SU-DHL-6 (cell line): ENCODE measurements around the gene CLIC1.

Experiments used
- CTCF ChIP-seq: fragments of 200-600 bp; sonication (generic); IDR thresholded peaks from one replicate; pipeline ENCODE4 v1.5.1; 2017; ENCODE audit warnings: antibody characterized with exemption, mild to moderate bottlenecking, low read length, moderate library complexity; ENCODE audit not compliant: insufficient read depth, poor library complexity, severe bottlenecking
- EZH2phosphoT487 ChIP-seq: fragments of 200-600 bp; sonication (generic), shearing (Covaris generic); conservative IDR thresholded peaks from 2 replicates; pipeline ENCODE4 v1.6.1; 2018; ENCODE audit warnings: mild to moderate bottlenecking, antibody characterized with exemption, low read length, moderate library complexity, mixed read lengths

DNA sequence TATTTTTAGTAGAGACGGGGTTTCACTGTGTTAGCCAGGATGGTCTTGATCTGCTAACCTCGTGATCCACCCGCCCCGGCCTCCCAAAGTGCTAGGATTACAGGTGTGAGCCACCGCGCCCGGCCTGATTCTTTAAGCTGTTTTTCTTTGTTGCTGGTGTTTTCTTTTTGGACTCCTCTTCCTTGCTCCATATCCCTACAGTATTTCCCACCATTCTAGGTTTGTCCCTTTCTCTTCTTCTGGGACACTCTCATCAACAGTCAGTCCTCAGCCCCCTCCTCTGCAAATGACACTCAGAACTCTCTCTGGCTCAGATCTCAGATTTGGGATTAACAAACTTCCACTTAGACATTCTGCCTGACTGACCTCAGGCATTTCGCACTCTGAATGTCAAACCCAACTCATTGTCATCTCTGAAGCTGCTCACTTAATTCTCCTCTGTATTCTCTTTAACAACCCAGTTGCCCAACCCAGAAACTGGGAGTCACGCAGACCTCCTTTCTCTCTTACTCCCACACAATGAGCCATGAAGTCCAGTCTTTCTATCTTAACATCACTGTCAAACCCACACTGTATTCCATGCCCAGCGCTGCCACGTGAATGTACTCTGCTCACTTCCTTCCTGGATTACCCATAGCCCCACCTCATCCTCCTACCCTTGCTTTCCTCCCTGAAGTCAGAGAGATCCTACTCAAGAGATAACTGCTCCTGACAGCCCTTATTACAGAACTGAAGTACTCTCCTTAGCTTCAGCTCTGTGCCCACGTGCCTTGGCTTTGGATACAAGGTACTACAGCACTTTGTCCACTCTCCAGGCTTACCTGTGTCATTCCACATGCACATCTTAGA is 10.6 kb downstream of the CLIC1 start:
- no peak for TF ChIP-seq CTCF
- TF ChIP-seq EZH2phosphoT487 = no peak
